Lung (tissue), 12 donors: Measurements from ENCODE around the gene KIF5C. TPM values are rescaled to one million over a fixed set of nuclear protein-coding genes. Genes with fewer than 3 reads are reported as not detected.
A peak's percentile ranks its signal among the peaks of the same experiment; 100 is the strongest.

ENCODE experiments used
- ATAC-seq: fragments of 200-7000 bp; cut with Tn5 transposase; one replicate; pipeline ENCODE4 v1.9.1; 2020; ENCODE audit warnings: moderate number of reproducible peaks; ENCODE audit not compliant: insufficient read depth, low FRiP score
- DNase-seq, 3 donors: peaks; one replicate each; pipeline ENCODE4 v3.0.0-alpha.2; 2013 to 2017
- H3K27ac ChIP-seq, 2 donors: one replicate each; pipeline ENCODE4 v1.5.1; 2013; ENCODE audit warnings: mild to moderate bottlenecking in 2 of 2, moderate library complexity in 2 of 2, control low read depth in 1 of 2, inconsistent platforms in 1 of 2, low read depth in 1 of 2, low read length in 1 of 2
- H3K27me3 ChIP-seq, 3 donors: one replicate each; pipeline ENCODE4 v1.5.1; 2013; ENCODE audit warnings: low read length in 2 of 3; ENCODE audit not compliant: control insufficient read depth in 3 of 3, insufficient read depth in 3 of 3
- H3K36me3 ChIP-seq, 4 donors: one replicate each; pipeline ENCODE4 v1.5.1; 2013; ENCODE audit warnings: low read length in 4 of 4, mild to moderate bottlenecking in 1 of 4, moderate library complexity in 1 of 4; ENCODE audit not compliant: control insufficient read depth in 4 of 4, insufficient read depth in 4 of 4
- H3K4me1 ChIP-seq, 5 donors: one replicate each; pipeline ENCODE4 v1.5.1; 2013; ENCODE audit warnings: low read length in 5 of 5, mild to moderate bottlenecking in 2 of 5, moderate library complexity in 1 of 5; ENCODE audit not compliant: control insufficient read depth in 5 of 5, insufficient read depth in 5 of 5
- H3K4me3 ChIP-seq: one replicate; pipeline ENCODE4 v1.5.1; 2013; ENCODE audit warnings: mild to moderate bottlenecking, control low read depth, moderate library complexity
- H3K9ac ChIP-seq, 2 donors: one replicate each; pipeline ENCODE4 v1.5.1; 2013; ENCODE audit warnings: low read length in 2 of 2, control low read depth in 1 of 2; ENCODE audit not compliant: insufficient read depth in 1 of 2
- H3K9me3 ChIP-seq, 4 donors: one replicate each; pipeline ENCODE4 v1.5.1; 2013; ENCODE audit warnings: low read length in 3 of 4, mild to moderate bottlenecking in 1 of 4, moderate library complexity in 1 of 4; ENCODE audit not compliant: control insufficient read depth in 4 of 4, insufficient read depth in 3 of 4
- CTCF ChIP-seq: IDR thresholded peaks from 2 replicates; pipeline ENCODE4 v1.5.1; 2012; ENCODE audit warnings: mild to moderate bottlenecking; ENCODE audit errors: control extremely low read depth, extremely low read depth
- WGBS, 2 donors: extraction: QIAGEN DNeasy Blood & Tissue Kit; methylation state at CpG; one replicate each; pipeline ENCODE4 v1.1.7; 2013; 5-methylcytosine and 5-hydroxymethylcytosine counted together
- polyA plus RNA-seq, 2 donors: library from polyadenylated mRNA; stranded (reverse); fragments of 200-250 nt; gene quantifications; one replicate each; pipeline ENCODE4 v1.2.1, GENCODE V29; 2013
- total RNA-seq, 2 donors: library from RNA; depleted of rRNA in 1 of 2; stranded (reverse); fragments of >200 nt in 1 of 2; gene quantifications; one replicate each; pipeline ENCODE4 v1.2.1, GENCODE V29; 2014 to 2021
- donor health status: control.
- donor health status: control.
- donor health status: Bipolar disorder and iron deficiency.
- donor health status: healthy.
- donor health status: DM: yes; HTN: yes; CAD: no.

The KIF5C gene
- total and polyA plus RNA-seq, 4 donors: 0.22 to 1.4 (median 0.49) TPM

GRCh38 chr2:149068996-149069888 lies 194.2 kb downstream of the KIF5C start:
- Histone ChIP-seq H3K36me3 (no peaks in the 10 kb centered on the region), H3K4me3 (no peak overlapping the region), H3K27ac (no peak overlapping the region), H3K9ac (no peak overlapping the region), H3K9me3 (no peaks in the 10 kb centered on the region), H3K27me3 (no peaks in the 10 kb centered on the region), H3K4me1 (peaks cover 0 to 50% (median 19%) of the 10 kb centered on the region in 5 donors)
- TF ChIP-seq CTCF: no peak
- WGBS, 2 donors: 16 to 37% methylated on average over 5 of the region's 5 CpGs
- peak in 2 of 3 donors; percentile 65 to 67 for DNase-seq
- no peak for ATAC-seq

- no peak for TF ChIP-seq CTCF
- H3K27ac ChIP-seq: no peak overlapping the region
- 59 to 71% methylated on average over 9 of the region's 9 CpGs for WGBS, 2 donors
Measured at GRCh38 chr2:149070681-149071320, 195.8 kb downstream of the KIF5C start.

GRCh38 chr2:149075105-149075504 lies 200.1 kb downstream of the KIF5C start:
- H3K4me1 ChIP-seq: peaks cover 0 to 82% (median 36%) of the 10 kb centered on the region in 5 donors

More at GRCh38 chr2:149070681-149071320, 195.8 kb downstream of the KIF5C start:
- Histone ChIP-seq H3K36me3 (no peaks in the 10 kb centered on the region), H3K9ac (peak overlapping the region in 1 of 2 donors; percentile 43), H3K4me1 (peaks cover 0 to 51% (median 21%) of the 10 kb centered on the region in 5 donors), H3K27me3 (no peaks in the 10 kb centered on the region), H3K4me3 (no peak overlapping the region), H3K9me3 (no peaks in the 10 kb centered on the region)
- peak; percentile 81 to 93 (median 91) for DNase-seq
- peak; percentile 19 for ATAC-seq

More at GRCh38 chr2:149075105-149075504, 200.1 kb downstream of the KIF5C start:
- 39 to 71% methylated on average over 2 of the region's 2 CpGs for WGBS, 2 donors
- DNase-seq (peak; percentile 66 to 89 (median 81)), ATAC-seq (no peak)
- Histone ChIP-seq H3K27ac (no peak overlapping the region), H3K27me3 (no peaks in the 10 kb centered on the region), H3K9me3 (no peaks in the 10 kb centered on the region), H3K9ac (peak overlapping the region in 1 of 2 donors; percentile 74), H3K4me3 (no peak overlapping the region), H3K36me3 (no peaks in the 10 kb centered on the region)
- no peak for TF ChIP-seq CTCF
